Uterus (tissue), 2 donors: Measurements from ENCODE around the gene DDX3X.

Source experiments
- POLR2A ChIP-seq, 2 donors: fragments of 450-650 bp; IDR thresholded peaks; one replicate each; pipeline ENCODE4 v1.6.1; 2016; ENCODE audit warnings: antibody characterized with exemption in 2 of 2, mild to moderate bottlenecking in 1 of 2, moderate library complexity in 1 of 2
- TF ChIP-seq, protein P1 (sequence below), 4 experiments: fragments of 200-600 bp in 2 of 4; fragments of 450-650 bp in 2 of 4; sonication (generic) in 2 of 4; IDR thresholded peaks; one replicate each; pipeline ENCODE4 v1.5.1; 2016 to 2019; ENCODE audit warnings: antibody characterized with exemption in 4 of 4, mild to moderate bottlenecking in 2 of 4, moderate library complexity in 1 of 4

DNA sequence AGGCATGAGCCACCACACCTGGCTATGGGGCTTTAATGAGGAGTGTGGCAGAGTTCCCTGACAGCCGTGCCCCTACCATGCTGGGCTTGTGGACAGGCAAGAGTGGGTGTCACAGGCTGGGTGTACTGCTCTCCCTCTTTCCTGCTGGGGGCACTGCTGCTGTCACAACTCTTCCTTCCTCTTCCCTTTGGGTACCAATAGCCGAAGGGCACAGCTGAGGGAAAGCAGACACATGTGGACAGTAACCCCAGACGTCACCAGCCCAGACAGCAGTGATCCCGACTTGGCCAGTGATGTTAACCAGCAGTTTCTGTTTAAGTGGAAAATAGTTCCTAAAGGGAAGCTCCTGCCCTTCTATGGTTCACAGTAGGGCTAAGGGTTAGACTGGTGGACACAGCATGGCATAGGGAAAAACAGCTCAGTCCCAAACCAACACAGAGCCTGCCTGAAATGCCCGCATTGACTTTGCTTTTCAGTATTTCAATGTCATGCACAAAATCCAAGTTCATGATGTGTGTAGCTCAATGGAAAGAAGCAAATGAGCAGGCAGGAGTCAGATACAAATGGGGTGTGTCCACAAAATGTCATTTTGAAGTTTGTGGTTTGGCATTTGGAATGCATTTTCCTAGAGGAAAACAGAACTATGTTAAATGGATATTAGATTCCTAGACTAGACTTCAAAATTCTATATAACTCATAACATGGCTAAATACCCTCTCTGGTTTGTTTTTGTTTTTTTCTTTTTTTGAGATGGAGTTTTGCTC is 24.9 kb upstream of the DDX3X start:
- TF ChIP-seq, protein P1, sequence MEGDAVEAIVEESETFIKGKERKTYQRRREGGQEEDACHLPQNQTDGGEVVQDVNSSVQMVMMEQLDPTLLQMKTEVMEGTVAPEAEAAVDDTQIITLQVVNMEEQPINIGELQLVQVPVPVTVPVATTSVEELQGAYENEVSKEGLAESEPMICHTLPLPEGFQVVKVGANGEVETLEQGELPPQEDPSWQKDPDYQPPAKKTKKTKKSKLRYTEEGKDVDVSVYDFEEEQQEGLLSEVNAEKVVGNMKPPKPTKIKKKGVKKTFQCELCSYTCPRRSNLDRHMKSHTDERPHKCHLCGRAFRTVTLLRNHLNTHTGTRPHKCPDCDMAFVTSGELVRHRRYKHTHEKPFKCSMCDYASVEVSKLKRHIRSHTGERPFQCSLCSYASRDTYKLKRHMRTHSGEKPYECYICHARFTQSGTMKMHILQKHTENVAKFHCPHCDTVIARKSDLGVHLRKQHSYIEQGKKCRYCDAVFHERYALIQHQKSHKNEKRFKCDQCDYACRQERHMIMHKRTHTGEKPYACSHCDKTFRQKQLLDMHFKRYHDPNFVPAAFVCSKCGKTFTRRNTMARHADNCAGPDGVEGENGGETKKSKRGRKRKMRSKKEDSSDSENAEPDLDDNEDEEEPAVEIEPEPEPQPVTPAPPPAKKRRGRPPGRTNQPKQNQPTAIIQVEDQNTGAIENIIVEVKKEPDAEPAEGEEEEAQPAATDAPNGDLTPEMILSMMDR (IDR thresholded peaks at IDR 0.05) = no peak
- TF ChIP-seq POLR2A (IDR thresholded peaks at IDR 0.05) = no peak
